OCI-M1 (cell line): ENCODE measurements around the gene ICAM4.
A peak's percentile ranks its signal among the peaks of the same experiment; 100 is the strongest.
"Not testable (repeated sequence)": the region's sequence is repeated elsewhere in the genome, so short reads cannot be mapped to it uniquely, and the experiment has no call there.

ENCODE experiments used
- DNase-seq: peaks from one replicate; lab custom pipeline; 2025; lab: John Stamatoyannopoulos, UW

ICAM4 gene, protein sequence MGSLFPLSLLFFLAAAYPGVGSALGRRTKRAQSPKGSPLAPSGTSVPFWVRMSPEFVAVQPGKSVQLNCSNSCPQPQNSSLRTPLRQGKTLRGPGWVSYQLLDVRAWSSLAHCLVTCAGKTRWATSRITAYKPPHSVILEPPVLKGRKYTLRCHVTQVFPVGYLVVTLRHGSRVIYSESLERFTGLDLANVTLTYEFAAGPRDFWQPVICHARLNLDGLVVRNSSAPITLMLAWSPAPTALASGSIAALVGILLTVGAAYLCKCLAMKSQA

GRCh38 chr19:10286803-10287737, at the start of gene ICAM4:
Gene ICAM4, plus strand, starts transcription at chr19:10286955. Its CDS starts 58 bp downstream, at chr19:10287013.
- peak; percentile 100 for DNase-seq

DNA sequence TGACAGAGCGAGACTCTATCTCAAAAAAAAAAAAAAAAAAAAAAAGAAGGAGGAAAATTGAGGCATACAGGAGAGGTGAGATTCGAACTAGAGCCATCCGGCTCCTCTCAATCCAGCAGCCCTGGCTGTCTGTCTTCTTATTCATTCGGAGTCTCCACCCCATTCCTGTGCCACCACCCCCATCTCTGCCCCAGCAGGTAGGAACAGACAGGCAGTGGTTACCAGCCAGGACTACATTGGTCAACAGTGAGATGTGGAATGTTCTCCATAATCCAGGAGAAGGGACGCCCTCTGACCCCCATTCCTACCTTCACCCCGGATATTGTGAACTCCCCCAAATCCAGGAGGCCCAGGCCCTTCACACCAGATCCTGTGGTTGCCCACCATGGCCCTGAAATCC, 49.1 kb upstream of the ICAM4 start:
- DNase-seq: no peak

DNA sequence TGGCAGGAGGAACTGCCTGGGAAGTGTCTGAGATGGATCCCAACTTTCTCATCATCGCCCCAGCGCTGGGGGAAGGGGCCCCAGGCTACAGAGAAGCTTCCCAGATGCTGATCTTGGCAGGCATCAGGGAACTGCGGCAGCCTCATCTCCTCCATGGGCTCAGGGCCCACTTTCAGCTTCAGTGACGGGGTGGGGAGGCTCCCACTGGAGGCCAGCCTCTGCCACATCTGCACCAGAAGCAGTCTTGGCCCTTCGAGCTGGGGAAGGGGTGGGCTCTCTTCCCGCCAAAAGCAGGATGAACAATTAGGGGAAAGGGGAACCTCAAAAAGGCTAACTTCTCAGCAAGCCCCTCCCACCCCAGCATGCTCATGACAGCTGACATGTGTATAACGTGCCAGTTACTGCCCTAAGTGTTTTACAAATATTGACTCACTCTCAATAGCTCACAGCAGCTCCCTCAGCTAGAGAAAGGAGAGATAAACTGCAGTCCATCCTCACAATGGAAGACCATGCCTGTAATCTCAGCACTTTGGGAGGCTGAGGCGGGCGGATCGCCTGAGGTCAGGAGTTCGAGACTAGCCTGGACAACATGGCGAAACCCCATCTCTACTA, 48.5 kb upstream of the ICAM4 start:
- no peak for DNase-seq

DNA sequence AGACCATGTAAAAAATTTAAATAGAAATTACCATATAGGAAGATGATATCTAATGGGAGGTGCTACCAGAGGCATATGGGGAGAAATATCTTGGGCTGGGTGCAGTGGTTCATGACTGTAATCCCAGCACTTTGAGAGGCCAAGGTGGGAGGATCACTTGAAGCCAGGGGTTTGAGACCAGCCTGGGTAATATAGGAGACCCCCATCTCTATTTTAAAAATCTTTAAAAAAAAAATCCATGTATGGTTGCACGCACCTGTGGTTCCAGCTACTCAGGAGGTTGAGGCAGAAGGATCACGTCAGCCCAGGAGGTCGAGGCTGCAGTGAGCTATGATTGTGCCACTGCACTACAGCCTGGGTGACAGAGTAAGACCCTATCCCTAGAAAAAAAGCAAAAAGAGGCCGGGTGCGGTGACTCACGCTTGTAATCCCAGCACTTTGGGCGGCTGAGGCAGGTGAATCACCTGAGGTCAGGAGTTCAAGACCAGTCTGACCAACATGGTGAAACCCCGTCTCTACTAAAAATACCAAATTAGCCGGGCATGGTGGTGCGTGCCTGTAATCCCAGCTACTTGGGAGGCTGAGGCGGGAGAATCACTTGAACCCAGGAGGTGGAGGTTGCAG, 44.8 kb upstream of the ICAM4 start:
- DNase-seq: not testable (repeated sequence)

DNA sequence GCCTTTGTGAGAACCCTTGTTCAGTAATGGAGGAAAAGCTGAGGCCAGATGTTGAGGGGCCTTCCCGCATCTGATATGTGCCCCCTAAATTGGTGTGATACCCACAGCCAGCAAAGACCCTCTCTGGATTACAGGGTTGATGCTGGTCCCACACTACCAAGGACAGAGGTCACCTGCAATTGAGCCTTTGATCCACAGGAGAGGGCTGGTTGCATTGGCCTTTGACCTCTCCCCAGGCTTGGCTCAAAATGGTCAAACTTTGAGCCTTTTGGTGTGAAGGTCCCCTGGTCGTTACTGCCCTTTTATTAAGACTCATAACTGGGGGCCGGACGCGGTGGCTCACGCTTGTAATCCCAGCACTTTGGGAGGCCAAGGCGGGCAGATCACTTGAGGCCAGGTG, 43.1 kb upstream of the ICAM4 start:
- DNase-seq: no peak

DNA sequence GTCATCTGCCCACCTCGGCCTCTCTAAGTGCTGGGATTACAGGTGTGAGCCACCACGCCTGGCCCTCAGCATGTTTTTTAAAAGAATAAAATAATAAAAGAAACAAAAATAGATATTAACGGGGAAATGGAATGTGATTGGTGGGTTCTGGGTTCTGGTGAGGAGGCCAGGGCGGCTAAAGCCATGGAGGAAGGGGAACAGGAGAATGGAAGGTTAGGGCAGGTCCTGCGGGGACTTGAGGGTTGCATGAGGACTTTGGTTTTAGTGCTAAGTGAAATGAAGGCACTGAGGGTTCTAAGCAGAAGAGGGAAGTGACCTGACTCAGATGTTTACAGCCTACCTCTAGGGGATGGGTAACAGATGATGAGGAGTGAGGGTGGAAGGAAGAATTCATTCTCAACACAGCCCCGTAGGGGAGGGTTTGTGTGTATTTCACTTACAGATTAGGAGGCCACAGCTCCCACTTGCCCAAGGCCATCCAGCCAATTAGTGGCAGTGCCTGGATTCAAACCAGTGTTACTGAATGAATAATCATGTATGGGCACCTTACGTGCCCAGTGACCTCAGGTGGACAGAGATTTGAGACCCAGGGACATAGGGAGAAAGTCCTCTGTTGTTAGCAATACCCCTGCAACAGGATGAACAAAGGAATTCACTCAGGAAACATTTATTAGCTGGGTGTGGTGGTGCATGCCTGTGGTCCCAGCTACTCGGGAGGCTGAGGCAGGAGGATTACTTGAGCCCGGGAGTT, 41.4 kb upstream of the ICAM4 start:
- DNase-seq: no peak

- DNase-seq: no peak
Observed at GRCh38 chr19:10246511-10246910, 40.2 kb upstream of the ICAM4 start.

DNA sequence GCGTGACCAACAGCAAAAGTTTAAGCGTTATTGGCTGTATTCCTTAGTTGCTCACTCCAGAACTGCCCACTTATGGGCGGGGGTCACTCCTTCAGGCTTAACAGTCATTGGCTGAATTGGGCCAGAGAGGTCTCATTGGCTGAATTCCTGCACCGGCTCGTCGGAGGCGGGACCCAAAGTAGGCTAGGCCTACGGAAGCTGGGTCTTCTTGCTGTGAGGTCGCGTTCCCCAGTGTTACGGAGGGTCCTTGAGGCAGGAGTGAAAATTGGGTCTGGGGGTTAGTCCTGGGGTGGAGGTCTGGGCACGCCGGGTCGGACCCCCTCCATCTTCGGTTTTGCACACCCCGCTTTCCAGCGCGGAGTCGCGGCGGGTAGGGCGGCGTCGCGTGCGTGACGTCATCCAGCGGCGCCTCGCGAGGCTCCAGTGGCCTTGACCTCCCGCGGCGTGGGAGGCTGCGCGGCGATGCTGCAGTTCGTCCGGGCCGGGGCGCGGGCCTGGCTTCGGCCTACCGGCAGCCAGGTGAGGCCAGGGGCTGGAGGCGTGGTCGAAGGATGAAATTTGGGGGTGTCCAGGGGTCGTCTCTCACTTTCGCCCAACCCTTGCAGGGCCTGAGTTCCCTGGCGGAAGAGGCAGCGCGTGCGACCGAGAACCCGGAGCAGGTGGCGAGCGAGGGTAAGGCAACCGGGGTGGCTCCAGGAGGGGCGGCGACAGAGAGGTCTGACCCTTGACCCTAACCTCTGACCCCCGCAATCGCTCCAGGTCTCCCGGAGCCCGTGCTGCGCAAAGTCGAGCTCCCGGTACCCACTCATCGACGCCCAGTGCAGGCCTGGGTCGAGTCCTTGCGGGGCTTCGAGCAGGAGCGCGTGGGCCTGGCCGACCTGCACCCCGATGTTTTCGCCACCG, 34.7 kb upstream of the ICAM4 start, which contains the start of gene MRPL4:
MRPL4 (plus strand) TSS at position 423 of the 903 bp plus-strand sequence; CDS start at position 463, 40 bp downstream.
- peak; percentile 100 for DNase-seq

- DNase-seq: no peak
Observed at GRCh38 chr19:10252707-10253106, 34.0 kb upstream of the ICAM4 start.

DNA sequence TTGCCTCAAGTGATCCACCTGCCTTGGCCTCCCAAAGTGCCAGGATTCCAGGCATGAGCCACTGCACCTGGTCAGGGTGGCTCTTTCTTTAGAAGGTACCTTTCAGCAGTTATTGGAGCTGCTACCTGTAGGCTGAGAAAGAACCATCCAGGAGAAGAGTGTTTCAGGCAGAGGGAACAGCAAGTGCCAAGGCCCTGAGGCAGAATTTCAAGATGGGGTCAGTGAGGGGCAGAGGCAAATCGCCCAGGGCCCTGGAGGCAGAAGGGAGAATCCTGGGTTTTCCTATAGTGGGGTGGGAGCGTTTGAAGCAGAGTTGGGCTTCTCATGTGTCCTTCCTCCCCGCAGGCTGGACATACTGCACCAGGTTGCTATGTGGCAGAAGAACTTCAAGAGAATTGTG, 32.5 kb upstream of the ICAM4 start:
- DNase-seq: no peak

- no peak for DNase-seq
Observed at GRCh38 chr19:10255358-10255757, 31.4 kb upstream of the ICAM4 start.

DNA sequence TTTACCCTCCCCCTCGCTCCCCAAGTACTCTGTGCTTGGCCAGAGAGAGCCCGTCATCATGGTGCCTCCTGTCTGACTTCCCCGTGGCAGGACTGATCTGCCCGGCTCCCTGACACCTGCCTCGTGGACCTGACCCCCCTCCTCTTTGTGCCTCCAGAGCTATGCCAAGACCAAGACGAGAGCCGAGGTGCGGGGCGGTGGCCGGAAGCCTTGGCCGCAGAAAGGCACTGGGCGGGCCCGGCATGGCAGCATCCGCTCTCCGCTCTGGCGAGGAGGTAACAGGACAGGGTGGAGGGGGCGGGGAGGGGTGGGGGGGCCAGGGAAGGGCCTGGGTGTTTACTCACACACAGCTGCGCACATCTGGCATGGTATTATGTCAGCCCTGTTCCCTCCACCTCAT, 30.2 kb upstream of the ICAM4 start:
- no peak for DNase-seq

DNA sequence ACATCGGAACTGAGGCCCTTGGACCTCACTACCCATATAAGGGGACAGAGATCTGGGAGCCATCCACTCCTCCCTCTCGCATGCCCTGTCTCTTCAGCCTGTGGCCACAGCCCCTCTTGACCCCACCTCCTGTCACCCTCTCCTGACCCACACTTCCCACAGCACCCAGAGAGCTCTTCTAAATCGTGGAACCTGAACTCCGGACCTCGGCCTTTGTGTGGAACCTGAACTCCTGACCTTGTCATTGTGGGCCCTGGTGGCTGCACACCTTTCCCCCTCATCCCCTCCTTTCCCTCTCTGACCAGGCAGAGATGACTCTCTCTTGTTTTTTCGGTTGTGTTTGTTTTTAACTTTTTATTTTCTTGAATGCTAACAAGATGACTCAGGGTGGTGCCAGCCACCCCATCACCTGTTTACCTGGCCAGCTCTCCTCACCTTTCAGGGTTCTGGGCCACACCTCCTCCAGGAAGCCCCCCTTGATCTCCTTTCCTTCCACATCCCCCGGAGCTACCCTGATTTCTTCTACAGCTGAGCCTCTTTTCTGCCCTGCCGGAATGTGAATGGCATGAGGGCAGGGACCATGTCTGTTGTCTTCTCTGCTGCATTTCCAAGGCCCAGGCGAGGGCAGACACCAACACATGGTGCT, 29.7 kb upstream of the ICAM4 start:
- no peak for DNase-seq

DNA sequence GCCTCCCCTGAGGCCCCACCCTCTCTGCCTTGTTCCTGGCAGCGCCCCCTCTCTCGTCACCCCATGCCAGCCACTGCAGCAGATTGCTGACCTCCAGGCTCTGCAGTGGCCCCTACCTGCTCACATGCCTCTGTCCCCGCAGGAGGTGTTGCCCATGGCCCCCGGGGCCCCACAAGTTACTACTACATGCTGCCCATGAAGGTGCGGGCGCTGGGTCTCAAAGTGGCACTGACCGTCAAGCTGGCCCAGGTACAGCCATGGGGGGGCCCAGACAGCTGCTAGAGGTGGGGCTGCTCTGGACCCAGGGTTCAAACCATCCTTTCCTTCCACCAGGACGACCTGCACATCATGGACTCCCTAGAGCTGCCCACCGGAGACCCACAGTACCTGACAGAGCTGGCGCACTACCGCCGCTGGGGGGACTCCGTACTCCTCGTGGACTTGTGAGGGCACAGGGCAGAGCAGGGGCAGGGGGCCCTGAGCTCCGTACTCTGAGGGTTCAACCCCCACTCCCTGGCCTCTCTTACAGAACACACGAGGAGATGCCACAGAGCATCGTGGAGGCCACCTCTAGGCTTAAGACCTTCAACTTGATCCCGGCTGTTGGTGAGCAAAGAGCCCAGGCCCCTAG, 28.6 kb upstream of the ICAM4 start:
- no peak for DNase-seq

- DNase-seq: peak; percentile 98
Observed at GRCh38 chr19:10259162-10259905, 27.4 kb upstream of the ICAM4 start.

- DNase-seq: no peak
Observed at GRCh38 chr19:10260141-10260584, 26.6 kb upstream of the ICAM4 start.

DNA sequence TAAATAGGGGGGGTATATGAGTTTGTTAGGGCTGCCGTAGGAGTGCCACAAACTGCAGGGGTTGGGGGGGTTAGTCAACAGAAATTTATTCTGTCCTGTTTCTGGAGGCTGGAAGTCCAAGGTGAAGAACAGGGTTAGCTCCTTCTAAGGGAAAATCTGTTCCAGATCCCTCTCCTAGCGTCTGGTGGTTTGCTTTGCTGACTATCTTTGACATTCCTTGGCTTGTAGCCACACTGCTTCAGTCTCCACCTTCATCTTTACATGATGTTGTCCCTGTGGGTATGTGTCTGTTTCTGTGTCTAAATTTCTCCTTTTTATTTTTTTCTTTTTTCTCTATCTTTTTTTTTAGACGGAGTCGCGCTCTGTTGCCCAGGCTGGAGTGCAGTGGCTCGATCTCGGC, 24.0 kb upstream of the ICAM4 start:
- DNase-seq: no peak

DNA sequence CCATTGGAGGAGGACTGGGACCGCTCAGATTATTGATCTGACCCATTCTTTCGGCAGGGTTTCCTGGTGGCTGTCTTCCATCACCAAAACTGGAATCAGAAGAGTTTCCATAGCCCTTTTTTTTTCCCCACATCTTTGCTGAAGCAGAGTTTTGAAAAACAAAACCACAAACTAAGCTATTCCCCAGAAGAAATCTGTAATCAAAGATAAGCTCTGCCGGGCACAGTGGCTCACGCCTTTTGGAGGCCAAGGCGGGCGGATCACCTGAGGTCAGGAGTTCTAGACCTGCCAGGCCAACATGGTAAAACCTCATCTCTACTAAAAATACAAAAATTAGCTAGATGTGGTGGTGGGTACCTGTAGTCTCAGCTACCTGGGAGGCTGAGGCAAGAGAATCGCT, 20.0 kb upstream of the ICAM4 start:
- DNase-seq: peak; percentile 84

DNA sequence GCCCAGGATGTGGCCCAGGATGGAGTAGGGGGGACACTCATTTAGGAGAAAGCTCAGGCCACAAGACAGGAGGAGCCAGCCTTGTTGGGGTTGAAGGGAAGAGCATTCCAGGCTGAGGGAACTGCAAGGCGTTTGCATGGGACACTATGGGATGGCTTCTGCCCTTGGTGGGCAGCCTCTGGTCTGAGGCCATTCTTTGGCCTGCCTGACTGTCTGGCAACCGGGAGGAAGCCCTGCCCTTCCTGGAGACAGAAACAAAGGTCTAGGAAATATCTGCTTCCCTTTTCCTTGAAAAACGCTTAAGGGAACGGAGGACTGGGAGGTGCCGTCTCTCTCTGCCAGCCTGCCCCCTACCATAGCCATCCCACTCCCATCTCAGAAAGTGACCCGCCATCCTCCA, 18.7 kb upstream of the ICAM4 start:
- no peak for DNase-seq
